CD4-positive, alpha-beta T cell treated with Interleukin-17A for 1 hour (primary cell): ENCODE measurements around the gene KLF17.

Source experiments
- DNase-seq: peaks from one replicate; pipeline ENCODE4 v3.0.0-alpha.2; 2020

The KLF17 gene, protein sequence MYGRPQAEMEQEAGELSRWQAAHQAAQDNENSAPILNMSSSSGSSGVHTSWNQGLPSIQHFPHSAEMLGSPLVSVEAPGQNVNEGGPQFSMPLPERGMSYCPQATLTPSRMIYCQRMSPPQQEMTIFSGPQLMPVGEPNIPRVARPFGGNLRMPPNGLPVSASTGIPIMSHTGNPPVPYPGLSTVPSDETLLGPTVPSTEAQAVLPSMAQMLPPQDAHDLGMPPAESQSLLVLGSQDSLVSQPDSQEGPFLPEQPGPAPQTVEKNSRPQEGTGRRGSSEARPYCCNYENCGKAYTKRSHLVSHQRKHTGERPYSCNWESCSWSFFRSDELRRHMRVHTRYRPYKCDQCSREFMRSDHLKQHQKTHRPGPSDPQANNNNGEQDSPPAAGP

DNA sequence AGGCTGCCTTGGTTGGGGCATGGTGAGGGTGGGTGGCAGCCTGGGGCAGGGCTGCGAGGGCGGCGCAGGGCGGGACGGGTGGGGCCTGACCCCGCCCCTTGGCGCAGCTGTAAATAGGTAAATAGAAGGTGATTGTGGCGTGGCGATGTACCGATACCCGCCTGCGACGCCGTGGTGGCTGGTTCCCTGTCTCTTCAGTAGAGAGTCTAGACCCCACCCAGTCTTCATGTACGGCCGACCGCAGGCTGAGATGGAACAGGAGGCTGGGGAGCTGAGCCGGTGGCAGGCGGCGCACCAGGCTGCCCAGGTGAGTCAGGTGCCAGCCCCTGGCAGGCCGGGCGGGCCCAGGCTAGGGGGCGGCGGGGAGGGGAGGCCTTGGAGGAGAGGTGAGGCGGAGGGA lies at the start of gene KLF17:
Gene KLF17, plus strand, starts transcription at position 140 of the 400 bp plus-strand sequence. Its CDS starts 87 bp downstream, at position 227.
- no peak for DNase-seq

DNA sequence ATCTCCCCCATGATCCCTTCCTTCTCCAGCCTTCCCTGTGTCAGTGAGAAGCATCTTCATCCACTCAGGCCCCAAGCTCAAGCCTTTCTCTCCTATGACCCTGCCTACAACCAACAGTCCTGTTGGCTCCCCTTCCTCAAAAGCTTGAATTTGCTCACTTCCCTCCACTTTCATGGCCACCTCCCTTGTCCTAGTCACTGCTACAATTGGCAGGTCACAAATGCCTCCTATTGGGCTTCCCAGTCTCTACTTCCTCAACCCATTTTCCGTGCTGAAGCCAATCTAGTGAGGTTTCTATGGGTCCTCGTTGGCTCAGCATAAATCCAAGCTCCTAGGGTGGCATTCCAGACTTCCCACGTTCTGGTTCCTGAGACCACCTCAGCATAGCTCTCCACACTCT lies 47.2 kb upstream of the KLF17 start:
- DNase-seq, result no peak

DNA sequence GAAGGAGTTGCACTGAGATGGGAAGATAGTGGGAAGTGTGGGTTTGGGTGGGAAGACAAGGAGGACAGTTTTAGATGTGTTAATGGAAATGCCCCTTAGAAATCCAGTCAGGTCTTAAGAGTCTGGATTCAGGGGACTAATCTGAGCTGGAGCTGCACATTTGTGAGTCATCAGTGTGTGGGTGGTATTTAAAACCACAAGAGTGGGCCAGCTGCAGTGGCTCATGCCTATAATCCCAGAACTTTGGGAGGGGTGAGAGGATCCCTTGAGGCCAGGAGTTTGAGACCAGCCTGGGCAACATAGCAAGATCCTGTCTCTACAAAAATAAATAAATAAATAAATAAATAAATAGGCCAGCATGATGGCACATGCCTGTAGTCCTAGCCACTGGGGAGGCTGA lies 46.4 kb upstream of the KLF17 start:
- DNase-seq, result no peak

DNA sequence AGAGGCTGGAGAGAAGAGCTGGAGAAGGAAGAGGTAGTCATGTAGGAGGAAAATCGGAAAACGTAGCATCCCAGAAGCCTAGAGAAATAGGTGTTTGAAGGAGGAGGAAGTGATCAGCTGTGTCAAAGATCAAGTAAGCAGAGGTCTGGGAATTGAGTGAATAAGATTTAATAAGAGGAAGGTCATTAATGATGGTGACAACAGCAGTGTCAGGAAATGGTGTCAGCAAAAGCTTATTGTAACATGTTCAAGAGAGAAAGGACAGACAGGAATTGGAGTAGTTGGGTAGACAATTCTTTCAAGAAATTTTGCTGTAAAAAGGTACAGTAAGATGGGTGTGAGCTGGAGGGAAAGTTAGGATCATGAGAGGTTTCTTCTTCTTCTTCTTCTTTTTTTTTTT lies 45.8 kb upstream of the KLF17 start:
- DNase-seq, result no peak

DNA sequence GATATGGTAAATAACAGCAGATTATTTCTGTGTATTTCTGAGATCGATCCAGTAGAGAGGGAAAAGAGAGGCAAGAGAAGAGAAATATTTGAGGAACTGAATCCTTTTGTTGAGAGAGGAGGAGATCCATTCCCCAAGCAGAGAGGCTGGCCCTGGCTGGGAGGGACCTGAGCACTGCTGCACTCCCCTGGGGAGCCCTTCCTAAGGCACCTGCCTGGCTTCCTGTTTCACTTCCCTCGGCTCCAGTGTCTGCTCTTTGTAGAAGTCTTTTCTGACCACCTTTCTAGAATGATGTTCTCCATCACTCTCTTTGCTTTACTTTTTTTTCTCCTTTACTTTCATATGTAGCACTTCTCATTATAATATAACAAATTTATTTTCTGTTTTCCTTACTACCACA lies 45.1 kb upstream of the KLF17 start:
- DNase-seq, result no peak

DNA sequence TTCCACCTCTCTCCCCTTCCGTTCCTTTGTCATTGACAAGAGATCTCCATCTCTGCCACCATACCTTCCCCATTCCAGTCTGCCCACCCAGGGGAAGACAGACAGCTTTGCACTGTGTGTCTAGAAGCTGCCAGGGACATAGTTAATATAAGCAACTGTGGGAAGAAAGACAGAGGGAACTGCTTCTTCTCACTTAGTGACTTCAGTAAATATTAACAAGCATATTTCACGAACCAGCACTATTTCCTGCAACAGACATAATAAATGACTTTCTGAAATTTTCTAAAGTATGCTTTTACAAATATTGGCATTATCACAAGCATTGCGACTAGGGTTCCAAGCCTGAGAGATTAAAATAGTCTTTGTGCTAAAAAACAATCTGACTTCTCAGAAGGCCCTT lies 44.2 kb upstream of the KLF17 start:
- DNase-seq, result no peak

DNA sequence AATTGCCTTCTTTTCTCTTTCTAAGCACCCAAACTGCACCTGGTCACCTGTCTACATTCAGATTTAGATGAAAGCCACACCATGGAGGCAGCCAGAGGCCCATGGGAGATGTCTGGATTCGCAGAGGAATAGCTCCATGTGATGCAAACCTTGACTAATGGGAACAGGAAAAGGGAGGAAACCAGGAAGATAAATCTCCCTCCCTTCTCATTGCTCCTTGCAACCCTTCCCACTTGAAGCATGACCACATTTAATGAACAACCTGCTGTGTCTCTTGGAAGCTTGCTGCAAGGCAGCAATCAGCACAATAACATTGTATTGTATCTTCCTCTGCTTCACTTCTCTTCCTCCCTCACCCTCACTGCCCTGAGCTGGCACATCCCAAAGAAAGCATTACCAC lies 42.6 kb upstream of the KLF17 start:
- DNase-seq, result no peak

DNA sequence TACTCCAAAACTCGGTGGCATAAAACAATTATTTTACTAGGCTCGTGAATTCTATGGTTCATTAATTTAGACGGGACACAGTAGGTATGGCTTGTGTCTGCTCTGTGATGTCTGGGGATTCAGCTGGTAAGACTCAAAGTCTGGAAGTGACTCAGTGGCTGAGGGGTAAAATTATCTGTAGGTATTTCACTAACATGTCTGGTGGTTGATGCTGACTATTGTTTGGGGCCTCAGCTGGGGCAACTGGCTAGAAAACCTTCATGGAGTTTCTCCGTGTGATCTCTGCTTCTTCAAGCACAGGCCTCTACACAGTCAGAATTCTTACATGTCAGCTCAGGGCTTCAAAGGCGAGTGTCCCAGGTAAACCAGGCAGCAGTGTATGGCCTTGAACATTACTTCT lies 41.2 kb upstream of the KLF17 start:
- no peak for DNase-seq

DNA sequence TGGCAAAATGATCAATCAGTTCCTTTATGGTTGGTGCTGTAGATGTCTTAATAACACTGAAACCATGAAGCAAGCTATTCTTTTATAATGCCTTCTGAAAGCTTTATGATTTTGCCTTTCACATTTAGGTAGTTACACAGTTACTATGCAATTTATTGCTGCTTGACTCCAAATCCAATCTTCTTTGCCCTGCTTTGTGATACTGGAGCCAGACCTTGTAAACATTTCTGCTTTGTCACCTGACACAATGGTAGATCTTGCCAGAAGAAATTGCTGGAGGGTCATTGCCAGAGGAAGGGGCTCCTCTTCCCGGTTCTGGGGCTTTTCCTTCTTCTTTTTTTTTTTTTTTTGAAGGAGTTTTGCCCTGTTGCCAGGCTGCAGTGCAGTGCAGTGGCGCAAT lies 40.5 kb upstream of the KLF17 start:
- no peak for DNase-seq

DNA sequence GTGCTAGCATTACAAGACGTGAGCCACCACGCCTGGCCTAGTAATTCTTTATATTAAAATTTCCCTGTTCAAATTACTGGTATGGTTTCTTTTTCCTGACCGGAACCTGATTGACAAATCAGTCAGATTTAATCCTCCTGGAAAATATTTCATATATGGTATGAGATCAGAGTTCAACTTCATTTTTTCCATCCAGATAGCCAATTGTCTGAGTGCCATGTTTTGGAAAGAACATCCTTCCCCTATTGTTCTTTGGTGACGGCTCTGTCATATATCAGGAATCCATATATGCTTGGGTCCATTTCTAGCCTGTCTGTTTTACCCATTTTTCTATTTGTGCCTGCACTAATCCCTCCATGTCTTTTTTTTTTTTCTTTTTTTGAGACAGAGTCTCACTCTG lies 39.1 kb upstream of the KLF17 start:
- no peak for DNase-seq

DNA sequence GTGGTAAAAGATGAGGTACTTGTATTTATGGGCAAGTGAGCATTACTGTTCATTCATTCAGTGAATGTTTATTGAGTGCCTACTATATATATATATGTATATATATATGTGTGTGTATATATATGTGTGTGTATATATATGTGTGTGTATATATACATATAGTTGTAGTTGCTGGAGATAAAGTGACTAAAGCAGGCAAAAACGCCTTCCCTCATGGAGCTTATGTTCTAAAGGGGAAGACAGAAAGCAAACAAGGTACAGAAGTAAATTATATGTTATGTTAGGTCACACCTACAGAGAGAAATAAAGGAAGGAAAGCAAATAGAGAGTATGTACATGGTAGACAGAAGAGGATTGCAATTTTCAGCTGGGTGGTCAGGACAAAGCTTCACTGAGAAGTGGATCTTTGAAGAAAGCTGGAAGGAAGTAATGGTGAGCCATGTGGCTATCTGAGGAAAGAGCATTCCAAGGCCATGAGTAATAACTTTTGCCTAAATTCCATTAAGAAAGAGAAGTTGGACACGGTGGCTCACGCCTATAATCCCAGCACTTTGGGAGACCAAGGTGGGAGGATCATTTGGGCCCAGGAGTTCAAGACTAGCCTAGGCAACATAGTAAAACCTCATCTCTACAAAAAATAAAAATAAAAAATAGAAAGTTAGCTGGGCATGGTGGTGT lies 33.5 kb upstream of the KLF17 start:
- no peak for DNase-seq

DNA sequence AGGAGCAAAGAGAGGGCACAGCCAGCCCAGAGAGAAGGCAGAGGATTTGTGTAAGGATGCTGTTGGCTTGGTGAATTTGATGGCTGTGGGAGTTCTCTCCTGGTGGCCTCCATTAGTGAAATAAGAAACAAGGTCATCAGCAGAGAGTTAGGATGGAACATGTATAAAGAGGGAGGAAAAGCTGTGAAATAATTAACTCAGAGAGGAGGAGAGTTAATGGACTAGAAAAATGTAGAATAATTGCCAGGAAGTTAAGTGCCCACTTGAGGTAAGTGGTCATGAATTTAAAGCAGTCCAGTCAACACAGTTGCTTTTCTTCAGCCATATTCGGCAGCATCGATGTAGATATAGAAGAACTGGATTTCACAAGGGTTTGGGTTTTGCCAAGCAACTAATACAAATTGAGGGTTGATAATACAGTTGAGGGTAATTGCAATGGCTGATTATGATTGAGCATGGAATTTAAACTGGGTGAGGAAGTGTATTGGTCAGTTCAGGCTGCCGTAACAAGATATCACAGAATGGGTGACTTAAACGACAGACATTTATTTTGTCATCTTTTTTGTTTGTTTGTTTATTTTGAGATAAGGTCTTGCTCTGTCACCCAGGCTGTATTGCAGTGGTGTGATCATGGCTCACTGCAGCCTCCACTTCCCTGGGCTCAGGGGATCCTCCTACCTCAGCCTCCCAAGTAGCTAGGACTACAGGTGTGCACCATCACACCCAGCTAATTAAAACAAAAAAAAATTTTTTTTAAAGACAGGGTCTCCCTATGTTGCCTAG lies 31.7 kb upstream of the KLF17 start:
- DNase-seq, result no peak

DNA sequence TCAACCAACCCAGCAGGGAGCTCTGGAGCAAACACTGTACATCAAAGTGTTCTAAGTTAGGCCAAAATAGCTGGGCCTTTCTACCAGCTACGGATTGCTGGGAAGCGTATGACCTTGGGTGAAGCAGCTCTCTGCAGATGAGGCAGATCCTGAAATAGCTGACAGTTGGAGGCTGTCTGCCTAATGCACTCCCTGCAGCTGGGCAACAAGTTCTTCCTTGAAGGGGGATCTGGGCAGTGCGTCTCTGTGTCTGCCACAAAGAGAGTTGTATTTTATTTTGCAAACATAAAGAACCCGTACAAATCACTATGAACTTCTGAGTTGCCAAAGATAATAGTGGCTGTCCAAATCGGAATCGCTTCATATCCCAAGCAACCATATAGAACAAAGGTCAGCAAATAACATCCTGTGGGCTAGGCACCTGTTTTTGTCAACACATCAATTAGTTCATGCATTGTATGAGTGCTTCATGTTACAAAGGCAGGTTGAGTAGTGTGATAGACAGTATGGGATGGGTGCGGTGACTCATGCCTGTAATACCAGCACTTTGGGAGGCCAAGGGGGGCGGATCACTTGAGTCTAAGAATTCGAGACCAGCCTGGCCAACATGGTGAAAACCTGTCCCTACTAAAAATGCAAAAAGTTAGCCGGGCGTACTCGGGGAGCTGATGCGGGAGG lies 29.1 kb upstream of the KLF17 start:
- no peak for DNase-seq

DNA sequence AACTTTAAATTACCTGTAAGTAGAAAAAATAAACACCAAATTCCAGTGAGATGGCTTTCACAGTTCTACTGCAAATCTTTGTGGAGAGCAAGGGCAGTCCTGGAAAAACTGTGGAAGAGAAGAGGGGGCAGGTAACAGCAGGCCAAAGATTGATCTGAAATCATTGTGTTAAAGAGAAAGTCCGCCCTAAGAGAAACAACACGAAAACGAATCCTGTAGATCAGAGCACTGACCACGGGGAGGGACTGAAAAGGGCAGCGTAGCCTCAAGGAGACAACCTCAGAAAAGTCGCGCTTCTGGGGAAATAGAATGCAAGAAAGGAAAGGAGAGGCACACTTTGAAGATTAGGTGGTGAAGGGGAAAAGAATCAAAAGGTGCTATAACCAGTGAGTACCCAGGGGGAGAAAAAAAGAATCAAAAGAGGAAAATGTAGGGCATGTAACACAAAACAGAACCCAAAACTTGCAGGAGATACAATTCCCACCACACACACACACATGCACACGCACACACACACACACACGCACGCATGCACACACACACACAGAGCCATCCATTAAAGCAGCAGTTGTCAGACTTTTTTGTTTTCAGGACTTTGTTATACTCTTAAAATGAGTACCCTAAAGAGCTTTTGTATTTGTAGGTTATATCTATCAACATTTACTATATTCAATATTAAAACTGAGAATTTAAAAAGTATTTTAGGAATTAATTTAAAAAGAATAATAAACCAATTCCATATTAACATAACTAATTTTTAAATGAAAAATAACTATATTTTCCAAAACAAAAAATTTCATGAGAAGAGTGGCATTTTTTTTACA lies 28.0 kb upstream of the KLF17 start:
- no peak for DNase-seq

DNA sequence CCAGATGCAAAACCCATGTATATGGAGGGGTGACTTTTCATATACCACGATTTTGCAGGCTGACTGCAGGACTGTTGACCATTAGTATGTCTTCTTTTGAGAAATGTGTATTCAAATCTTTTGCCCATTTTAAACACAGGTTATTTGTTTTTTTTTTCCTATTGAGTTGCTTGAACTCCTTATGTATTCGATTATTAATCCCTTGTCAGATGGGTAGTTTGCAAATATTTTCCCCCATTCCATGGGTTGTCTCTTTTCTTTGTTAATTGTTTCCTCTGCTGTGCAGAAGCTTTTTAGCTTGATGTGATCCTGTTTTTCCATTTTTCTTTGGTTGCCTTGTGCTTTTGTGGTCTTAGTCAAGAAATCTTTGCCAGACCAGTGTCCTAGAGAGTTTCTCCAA lies 24.6 kb upstream of the KLF17 start:
- no peak for DNase-seq

DNA sequence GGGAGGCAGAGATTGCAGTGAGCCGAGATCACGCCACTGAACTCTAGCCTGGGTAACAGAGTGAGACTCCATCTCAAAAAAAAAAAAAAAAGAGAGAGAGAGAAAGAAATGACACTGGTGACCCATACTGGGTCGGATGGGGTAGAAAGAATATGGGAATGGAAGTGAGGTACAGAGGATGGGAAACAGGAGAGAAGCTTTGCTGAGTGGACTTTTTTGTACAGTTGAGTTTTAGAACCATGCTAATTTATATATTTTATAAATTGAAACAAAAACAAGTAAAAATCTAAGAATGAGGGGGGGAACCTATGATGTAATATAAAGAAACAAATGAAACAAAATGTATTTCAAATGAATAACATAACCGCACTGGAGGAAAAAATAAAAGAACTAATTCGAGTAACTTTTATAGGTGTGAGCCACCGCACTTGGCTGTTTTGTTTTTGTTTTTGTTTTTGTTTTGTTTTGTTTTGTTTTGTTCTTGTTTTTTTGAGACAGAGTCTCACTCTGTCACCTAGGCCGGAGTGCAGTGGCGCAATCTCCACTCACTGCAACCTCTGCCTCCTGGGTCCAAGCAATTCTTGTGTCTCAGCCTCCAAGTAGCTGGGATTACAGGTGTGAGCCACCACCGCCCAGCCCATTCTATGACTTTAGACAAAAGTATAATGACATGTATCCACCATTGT lies 18.3 kb upstream of the KLF17 start:
- DNase-seq, result no peak

DNA sequence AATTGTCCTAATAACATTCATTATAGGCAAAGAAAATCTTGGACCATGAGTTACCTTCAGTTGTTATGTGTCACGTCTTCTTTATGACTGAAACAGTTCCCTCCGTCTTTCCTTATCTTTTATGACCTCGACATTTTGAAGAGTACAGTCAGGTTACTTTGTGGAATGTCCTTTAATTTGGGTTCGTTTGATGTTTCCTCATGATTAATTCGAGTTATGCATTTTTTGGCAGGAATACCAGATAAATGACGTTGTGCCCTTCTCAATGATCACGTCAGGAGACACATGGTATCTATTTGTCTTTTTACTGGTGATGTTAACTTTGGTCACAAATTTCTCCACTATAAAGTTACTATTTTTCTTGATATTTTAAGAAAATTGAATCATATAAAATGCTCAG lies 17.3 kb upstream of the KLF17 start:
- no peak for DNase-seq

DNA sequence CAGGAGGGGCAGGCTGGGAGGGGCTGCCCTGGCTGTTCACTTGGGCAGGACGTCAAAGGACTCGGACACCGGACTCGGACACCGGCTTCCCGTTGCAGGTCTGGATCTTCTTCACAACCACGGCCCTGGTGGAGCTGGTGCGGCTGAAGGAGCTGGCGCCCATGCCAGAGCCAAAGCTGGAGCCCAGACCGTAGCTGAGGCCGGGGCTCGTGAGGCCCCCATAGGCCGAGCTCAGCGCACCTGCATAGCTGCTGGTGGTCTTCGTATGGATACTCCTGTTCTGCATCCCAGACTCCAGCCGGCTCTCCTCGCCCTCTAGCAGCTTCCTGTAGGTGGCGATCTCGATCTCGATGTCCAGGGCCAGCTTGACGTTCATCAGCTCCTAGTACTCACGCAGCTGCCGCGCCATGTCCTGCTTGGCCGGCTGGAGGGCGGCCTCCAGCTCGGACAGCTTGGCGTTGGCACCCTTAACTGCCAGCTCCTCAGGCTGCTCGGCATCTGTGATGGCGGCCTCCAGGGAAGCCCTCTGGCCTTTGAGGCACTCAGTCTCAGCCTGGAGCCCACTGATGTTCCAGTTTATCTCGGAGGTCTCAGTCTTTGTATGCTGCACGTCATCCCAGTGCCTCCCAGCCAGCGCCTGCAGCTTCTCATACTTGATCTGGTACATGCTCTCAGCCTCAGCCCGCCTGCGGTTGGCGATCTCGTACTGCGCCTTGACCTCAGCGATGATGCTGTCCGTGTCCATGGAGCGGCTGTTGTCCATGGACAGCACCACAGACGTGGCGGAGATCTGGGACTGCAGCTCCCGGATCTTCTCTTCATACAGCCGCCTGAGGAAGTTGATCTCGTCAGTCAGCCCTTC lies 15.1 kb upstream of the KLF17 start:
- DNase-seq, result no peak

DNA sequence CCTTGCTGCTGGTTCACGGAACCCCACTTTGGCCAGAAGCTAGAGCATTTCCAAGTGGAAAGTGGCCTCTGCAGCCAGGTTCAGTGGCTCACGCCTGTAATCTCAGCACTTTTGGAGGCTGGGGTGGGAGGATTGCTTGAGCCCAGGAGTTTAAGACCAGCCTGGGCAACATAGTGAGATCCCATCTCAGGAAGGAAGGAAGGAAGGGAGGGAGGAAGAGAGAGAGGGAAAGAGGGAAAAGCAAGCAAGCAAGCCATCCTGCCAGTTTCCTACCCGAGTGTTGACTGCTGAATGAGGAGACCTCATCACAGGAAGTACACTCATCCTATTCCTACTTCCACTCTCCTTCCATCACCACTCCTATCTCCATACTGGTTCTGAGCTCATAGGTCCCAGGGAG lies 12.8 kb upstream of the KLF17 start:
- no peak for DNase-seq

DNA sequence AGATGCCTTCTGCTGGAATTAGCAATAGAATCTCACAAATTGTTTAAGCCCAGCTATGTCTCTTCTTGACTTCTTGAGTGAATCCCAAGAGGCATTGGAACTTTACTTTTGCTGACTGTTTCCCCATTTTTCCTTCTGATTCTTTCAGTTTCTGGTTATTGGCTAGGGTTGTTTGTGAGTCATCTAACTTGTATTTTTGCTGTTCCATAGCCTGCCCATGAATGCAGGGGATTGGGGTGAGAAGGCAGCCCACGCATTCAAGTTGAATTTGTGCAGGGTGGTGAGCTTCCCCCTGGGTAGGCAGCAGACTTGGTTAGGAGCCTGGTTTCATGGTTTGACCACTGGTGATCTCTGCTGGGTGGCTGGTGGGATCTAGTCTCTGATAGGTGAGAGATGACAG lies 10.4 kb upstream of the KLF17 start:
- DNase-seq, result no peak

DNA sequence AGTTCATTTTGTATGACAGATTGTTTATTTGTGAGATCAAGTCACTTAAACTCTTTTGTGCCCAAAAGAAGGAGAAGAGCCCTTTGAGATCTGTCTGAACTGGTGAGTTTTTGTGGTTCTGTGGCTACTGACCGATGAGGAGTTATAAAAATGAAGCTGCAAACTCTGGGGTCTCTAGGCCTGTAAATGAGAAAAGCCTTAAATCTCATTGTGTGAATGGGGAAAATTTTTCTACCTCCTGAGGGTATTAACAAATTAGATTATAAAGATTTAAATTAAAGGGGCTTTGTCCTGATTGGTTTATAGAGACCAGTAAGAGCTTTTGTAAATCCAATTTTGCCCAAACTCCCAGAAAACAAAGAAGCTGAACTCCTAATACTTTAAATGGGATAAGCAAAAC lies 9.7 kb upstream of the KLF17 start:
- no peak for DNase-seq
